ENCODE data around the gene CR2. TPM values are rescaled to one million over a fixed set of nuclear protein-coding genes. Genes with fewer than 3 reads are reported as not detected.

Gene CR2
- total and polyA plus RNA-seq, 4 donors, result 0.06 to 3.6 (median 0.48) TPM

- TF ChIP-seq, protein P1, sequence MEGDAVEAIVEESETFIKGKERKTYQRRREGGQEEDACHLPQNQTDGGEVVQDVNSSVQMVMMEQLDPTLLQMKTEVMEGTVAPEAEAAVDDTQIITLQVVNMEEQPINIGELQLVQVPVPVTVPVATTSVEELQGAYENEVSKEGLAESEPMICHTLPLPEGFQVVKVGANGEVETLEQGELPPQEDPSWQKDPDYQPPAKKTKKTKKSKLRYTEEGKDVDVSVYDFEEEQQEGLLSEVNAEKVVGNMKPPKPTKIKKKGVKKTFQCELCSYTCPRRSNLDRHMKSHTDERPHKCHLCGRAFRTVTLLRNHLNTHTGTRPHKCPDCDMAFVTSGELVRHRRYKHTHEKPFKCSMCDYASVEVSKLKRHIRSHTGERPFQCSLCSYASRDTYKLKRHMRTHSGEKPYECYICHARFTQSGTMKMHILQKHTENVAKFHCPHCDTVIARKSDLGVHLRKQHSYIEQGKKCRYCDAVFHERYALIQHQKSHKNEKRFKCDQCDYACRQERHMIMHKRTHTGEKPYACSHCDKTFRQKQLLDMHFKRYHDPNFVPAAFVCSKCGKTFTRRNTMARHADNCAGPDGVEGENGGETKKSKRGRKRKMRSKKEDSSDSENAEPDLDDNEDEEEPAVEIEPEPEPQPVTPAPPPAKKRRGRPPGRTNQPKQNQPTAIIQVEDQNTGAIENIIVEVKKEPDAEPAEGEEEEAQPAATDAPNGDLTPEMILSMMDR (IDR thresholded peaks at IDR 0.05; ENCODE audit: control extremely low read depth, extremely low read depth), result no peak
- DNase-seq (no peak), ATAC-seq (ENCODE audit: insufficient read depth, low FRiP score) (no peak)
- Histone ChIP-seq H3K9me3 (ENCODE audit: control insufficient read depth in 4 of 4, insufficient read depth in 3 of 4, low read length in 3 of 4) (peaks cover 0 to 4% (median 2%) of the 10 kb centered on the region in 4 donors), H3K27ac (ENCODE audit: low read depth in 1 of 2, low read length in 1 of 2) (no peak overlapping the region), H3K36me3 (ENCODE audit: control insufficient read depth in 4 of 4, insufficient read depth in 4 of 4, low read length in 4 of 4) (no peaks in the 10 kb centered on the region), H3K4me3 (no peak overlapping the region), H3K4me1 (ENCODE audit: control insufficient read depth in 5 of 5, insufficient read depth in 5 of 5, low read length in 5 of 5) (no peaks in the 10 kb centered on the region), H3K9ac (ENCODE audit: insufficient read depth in 1 of 2, low read length in 2 of 2) (no peak overlapping the region), H3K27me3 (ENCODE audit: control insufficient read depth in 3 of 3, insufficient read depth in 3 of 3, low read length in 2 of 3) (peaks cover 0 to 2% (median 0%) of the 10 kb centered on the region in 3 donors)
- 76 to 78% methylated on average over 1 of the region's 1 CpG for WGBS, 2 donors
Measured at GRCh38 chr1:207417076-207417475, 37.1 kb upstream of the CR2 start.

DNA sequence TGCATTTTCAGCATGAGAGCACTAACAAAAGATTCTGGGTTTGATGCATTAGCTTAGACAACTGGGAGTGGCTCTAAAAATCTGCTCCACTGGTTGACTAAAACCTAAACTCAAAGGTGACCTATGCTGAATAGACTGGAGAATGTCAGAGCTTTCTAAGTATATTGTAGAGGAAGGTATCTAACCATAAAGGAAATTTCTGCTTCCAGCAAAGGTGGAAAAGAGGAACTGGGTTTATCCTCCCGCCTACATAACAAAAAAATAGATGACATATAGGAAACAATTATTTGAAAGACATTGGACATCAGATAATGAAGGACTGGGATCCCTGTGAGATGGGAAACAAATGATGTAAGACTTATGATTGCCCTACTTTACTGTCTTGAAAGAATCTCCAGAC is 35.8 kb upstream of the CR2 start:
- no peak for ATAC-seq (ENCODE audit: insufficient read depth, low FRiP score)
- WGBS, 2 donors, result 27 to 50% methylated on average over 1 of the region's 1 CpG

GRCh38 chr1:207420109-207420508 is 34.0 kb upstream of the CR2 start:
- Histone ChIP-seq H3K4me3 (no peak overlapping the region), H3K36me3 (ENCODE audit: control insufficient read depth in 4 of 4, insufficient read depth in 4 of 4, low read length in 4 of 4) (no peaks in the 10 kb centered on the region), H3K4me1 (ENCODE audit: control insufficient read depth in 5 of 5, insufficient read depth in 5 of 5, low read length in 5 of 5) (peaks cover 0 to under 1% (median 0%) of the 10 kb centered on the region in 5 donors), H3K9me3 (ENCODE audit: control insufficient read depth in 4 of 4, insufficient read depth in 3 of 4, low read length in 3 of 4) (peaks cover 0 to 11% (median 2%) of the 10 kb centered on the region in 4 donors), H3K9ac (ENCODE audit: insufficient read depth in 1 of 2, low read length in 2 of 2) (no peak overlapping the region), H3K27ac (ENCODE audit: low read depth in 1 of 2, low read length in 1 of 2) (no peak overlapping the region), H3K27me3 (ENCODE audit: control insufficient read depth in 3 of 3, insufficient read depth in 3 of 3, low read length in 2 of 3) (peaks cover 0 to 3% (median 0%) of the 10 kb centered on the region in 3 donors)
- ATAC-seq (ENCODE audit: insufficient read depth, low FRiP score), result no peak
- WGBS, 2 donors, result 89 to 97% methylated on average over 1 of the region's 1 CpG
- TF ChIP-seq, protein P1 (IDR thresholded peaks at IDR 0.05; ENCODE audit: control extremely low read depth, extremely low read depth), result no peak
- DNase-seq, result no peak

More for the DNA sequence above, 35.8 kb upstream of the CR2 start:
- DNase-seq, result no peak
- H3K9ac ChIP-seq (ENCODE audit: insufficient read depth in 1 of 2, low read length in 2 of 2), result no peak overlapping the region
- H3K4me1 ChIP-seq (ENCODE audit: control insufficient read depth in 5 of 5, insufficient read depth in 5 of 5, low read length in 5 of 5), result no peaks in the 10 kb centered on the region
- TF ChIP-seq, protein P1 (IDR thresholded peaks at IDR 0.05; ENCODE audit: control extremely low read depth, extremely low read depth), result no peak
- no peak overlapping the region for H3K4me3 ChIP-seq
- H3K36me3 ChIP-seq (ENCODE audit: control insufficient read depth in 4 of 4, insufficient read depth in 4 of 4, low read length in 4 of 4), result no peaks in the 10 kb centered on the region
- H3K27ac ChIP-seq (ENCODE audit: low read depth in 1 of 2, low read length in 1 of 2), result no peak overlapping the region
- H3K9me3 ChIP-seq (ENCODE audit: control insufficient read depth in 4 of 4, insufficient read depth in 3 of 4, low read length in 3 of 4), result peaks cover 0 to 9% (median 2%) of the 10 kb centered on the region in 4 donors
- peaks cover 0 to 3% (median 0%) of the 10 kb centered on the region in 3 donors for H3K27me3 ChIP-seq (ENCODE audit: control insufficient read depth in 3 of 3, insufficient read depth in 3 of 3, low read length in 2 of 3)

DNA sequence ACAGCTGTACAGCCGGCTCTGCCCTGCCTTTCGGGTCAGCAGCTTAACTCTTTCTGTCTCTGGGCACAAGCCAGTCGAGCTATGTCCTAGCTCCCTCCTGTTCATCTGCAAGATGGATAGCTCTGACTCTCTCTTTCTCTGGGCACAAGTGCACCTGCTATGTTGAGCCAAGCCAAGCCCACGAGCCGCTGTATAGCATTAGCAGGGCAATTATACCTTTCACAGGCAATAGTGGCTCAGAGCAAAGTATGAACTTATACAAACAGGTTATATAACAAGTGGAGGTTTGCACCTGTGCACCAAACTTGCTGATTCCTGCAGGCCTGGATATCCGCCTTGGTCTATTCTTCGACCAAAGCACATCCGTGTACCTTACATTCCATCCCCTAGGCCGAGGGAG is 33.0 kb upstream of the CR2 start:
- Histone ChIP-seq H3K27ac (ENCODE audit: low read depth in 1 of 2, low read length in 1 of 2) (no peak overlapping the region), H3K36me3 (ENCODE audit: control insufficient read depth in 4 of 4, insufficient read depth in 4 of 4, low read length in 4 of 4) (no peaks in the 10 kb centered on the region), H3K4me3 (no peak overlapping the region), H3K9me3 (ENCODE audit: control insufficient read depth in 4 of 4, insufficient read depth in 3 of 4, low read length in 3 of 4) (peaks cover 0 to 11% (median 2%) of the 10 kb centered on the region in 4 donors), H3K9ac (ENCODE audit: insufficient read depth in 1 of 2, low read length in 2 of 2) (no peak overlapping the region), H3K27me3 (ENCODE audit: control insufficient read depth in 3 of 3, insufficient read depth in 3 of 3, low read length in 2 of 3) (peaks cover 0 to 3% (median 0%) of the 10 kb centered on the region in 3 donors), H3K4me1 (ENCODE audit: control insufficient read depth in 5 of 5, insufficient read depth in 5 of 5, low read length in 5 of 5) (peaks cover 0 to 1% (median 0%) of the 10 kb centered on the region in 5 donors)
- 87 to 91% methylated on average over 9 of the region's 9 CpGs for WGBS, 2 donors
- no peak for ATAC-seq (ENCODE audit: insufficient read depth, low FRiP score)
- TF ChIP-seq, protein P1 (IDR thresholded peaks at IDR 0.05; ENCODE audit: control extremely low read depth, extremely low read depth), result no peak
- no peak for DNase-seq

All from lung (tissue), 12 donors.